GM12872 (cell line): ENCODE results near the gene SLC5A9.

Experiments
- CTCF ChIP-seq: IDR thresholded peaks from 3 replicates; pipeline ENCODE4 v1.5.1; 2011; ENCODE audit warnings: low read depth, mild to moderate bottlenecking, low read length, moderate library complexity; ENCODE audit not compliant: insufficient read depth

The SLC5A9 gene

DNA sequence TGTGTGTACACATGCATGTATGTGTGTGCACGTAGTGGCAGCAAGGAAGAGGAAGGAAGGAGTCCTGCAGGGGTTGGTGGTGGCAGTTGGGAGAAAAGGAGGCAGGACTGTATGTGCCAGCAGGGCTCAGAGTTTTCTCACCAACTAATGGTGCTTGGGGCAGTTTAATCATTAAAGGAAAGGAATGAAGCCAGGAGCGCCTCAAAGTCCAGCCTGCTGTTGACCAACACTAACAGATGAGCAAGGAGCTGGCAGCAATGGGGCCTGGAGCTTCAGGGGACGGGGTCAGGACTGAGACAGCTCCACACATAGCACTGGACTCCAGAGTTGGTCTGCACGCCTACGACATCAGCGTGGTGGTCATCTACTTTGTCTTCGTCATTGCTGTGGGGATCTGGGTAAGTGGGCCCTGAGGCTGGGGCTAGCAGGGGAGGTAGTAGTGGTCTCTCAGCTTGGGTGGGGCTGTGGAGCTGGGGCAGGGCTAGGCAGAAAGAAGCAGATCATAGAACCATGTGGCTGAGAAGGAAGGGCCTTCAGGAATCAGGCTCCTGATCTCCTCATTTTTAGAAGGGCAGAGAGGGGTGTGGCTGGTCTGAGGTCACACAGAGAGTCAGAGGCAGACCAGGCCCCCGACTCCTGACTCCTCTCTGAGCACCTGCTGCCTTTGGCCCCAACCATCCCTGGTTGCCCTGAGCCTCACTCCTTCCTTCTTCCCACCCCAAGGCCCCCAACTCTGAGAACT is at the start of gene SLC5A9:
Gene SLC5A9, plus strand, starts transcription at position 216 of the 742 bp plus-strand sequence. Its CDS starts 21 bp downstream, at position 237.
- TF ChIP-seq CTCF: no peak

- TF ChIP-seq CTCF: no peak
Observed at GRCh38 chr1:48175116-48175515, 47.4 kb upstream of the SLC5A9 start.

DNA sequence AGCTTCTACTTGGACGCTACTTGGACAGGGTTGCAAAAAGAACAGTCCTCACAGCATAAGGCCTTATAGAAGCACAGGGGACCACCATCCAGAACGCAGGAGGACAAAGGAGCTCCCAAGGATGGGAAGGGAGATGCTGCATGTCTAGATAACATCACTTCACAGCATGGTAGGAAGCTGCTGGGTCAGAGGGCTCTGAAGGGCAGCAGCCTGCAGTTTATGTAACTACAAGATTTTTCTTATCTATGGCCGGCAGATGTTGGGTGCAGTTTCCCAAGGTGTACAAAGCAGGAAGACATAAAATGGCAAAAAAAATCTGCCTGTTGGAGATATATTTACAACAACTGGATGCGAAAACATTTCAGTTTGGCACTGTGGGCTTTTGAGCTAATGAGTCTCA is 45.3 kb upstream of the SLC5A9 start:
- no peak for TF ChIP-seq CTCF

GRCh38 chr1:48181669-48182367 is 40.7 kb upstream of the SLC5A9 start:
- TF ChIP-seq CTCF: no peak

DNA sequence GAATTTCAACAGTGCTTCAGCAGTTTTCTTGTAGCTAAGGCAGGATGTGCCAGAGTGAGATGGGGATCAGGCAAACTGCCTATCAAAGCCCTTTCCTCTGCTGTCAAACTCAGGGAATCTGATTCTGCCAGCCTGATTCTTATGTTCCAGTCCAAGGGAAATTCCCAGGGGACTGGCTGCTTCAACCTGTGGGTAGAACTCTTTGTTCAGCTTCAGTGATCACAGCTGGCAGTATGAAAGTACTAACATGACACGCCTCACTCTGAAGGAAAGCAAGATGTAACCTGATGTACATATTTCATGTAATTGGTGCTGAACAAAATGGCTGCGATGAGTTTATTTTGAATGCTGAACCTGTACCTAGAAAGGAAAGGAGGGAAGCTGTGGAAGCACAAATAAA is 40.1 kb upstream of the SLC5A9 start:
- TF ChIP-seq CTCF: no peak

DNA sequence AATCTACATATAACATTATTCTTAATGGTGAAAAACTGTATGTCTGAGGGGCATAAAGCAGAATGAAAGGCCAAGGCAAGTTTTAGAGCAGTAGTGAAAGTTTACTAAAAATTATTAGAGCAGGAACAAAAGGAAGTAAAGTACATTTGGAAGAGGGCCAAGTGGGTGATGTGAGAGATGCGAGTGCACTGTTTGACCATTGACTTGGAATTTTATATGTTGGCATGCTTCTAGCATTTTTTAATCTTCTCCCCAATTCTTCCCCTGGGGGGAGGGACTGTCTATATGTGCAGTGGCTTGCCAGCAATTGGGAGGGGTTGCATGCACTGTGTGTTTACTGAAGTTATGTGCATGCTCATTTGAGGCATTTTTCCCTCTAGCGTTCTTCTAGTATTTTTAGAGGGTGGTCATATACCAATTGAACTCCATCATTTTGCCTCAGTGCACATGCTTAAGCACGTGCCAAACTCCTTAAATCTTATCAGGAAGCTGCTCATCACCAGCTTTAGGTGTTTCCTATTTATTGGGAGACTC is 36.1 kb upstream of the SLC5A9 start:
- TF ChIP-seq CTCF: no peak

DNA sequence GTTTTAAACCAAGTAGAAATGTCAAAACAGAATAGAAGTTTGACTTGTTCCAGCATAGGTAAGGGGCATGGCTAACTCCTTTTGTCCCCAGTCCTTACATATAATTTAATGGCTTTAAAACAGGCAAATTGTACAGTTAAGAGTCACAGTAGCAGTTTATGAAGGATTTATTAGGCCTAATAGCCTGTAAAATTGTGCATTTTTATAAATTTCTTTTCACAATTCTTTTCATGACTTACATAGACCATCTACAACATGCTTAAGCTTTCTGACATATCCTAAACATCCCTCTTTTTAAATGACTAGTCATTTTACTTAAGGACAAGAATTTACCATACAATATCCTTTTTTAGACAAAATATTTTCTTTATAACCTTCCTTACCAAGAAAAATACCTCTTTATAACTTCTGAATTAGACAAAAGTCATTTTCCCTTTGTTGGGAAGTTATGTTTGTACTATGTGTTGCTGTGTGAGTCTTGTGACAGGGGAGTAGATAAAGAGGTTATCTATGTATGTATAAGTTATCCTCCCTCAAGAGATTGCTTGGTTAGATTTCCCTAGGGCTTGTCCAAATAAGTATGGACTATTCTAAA is 34.5 kb upstream of the SLC5A9 start:
- no peak for TF ChIP-seq CTCF
